GM19025 (cell line): ENCODE measurements around the gene ZDHHC11.
"Not testable (repeated sequence)": the region's sequence is repeated elsewhere in the genome, so short reads cannot be mapped to it uniquely, and the experiment has no call there.

Source experiments
- ATAC-seq: cut with Tn5 transposase; IDR thresholded peaks from one replicate; pipeline ENCODE4 v1.9.1; 2021; ENCODE audit warnings: mild to moderate bottlenecking, low read depth, moderate library complexity; ENCODE audit not compliant: unreplicated experiment

Gene ZDHHC11

GRCh38 chr5:880816-881550, 30.2 kb upstream of the ZDHHC11 start:
- no peak for ATAC-seq

- ATAC-seq, result not testable (repeated sequence)
Observed at GRCh38 chr5:878677-879076, 27.9 kb upstream of the ZDHHC11 start.

- no peak for ATAC-seq
Observed at GRCh38 chr5:878125-878524, 27.3 kb upstream of the ZDHHC11 start.

GRCh38 chr5:876398-877365, 25.9 kb upstream of the ZDHHC11 start:
- no peak for ATAC-seq

GRCh38 chr5:875931-876330, 25.1 kb upstream of the ZDHHC11 start:
- no peak for ATAC-seq

- ATAC-seq, result no peak
Observed at GRCh38 chr5:873328-873727, 22.5 kb upstream of the ZDHHC11 start.

GRCh38 chr5:872301-872700, 21.5 kb upstream of the ZDHHC11 start:
- no peak for ATAC-seq

GRCh38 chr5:871596-872298, 21.0 kb upstream of the ZDHHC11 start:
- no peak for ATAC-seq

- ATAC-seq, result no peak
Observed at GRCh38 chr5:870956-871355, 20.2 kb upstream of the ZDHHC11 start.

GRCh38 chr5:868428-869135, 17.8 kb upstream of the ZDHHC11 start:
- ATAC-seq, result no peak

GRCh38 chr5:867300-867870, 16.6 kb upstream of the ZDHHC11 start:
- no peak for ATAC-seq

- no peak for ATAC-seq
Observed at GRCh38 chr5:865771-866170, 15.0 kb upstream of the ZDHHC11 start.

- ATAC-seq, result no peak
Observed at GRCh38 chr5:865168-865521, 14.4 kb upstream of the ZDHHC11 start.

GRCh38 chr5:864492-865167, 13.8 kb upstream of the ZDHHC11 start:
- ATAC-seq, result no peak

- no peak for ATAC-seq
Observed at GRCh38 chr5:863244-863805, 12.5 kb upstream of the ZDHHC11 start.

GRCh38 chr5:862367-863243, 11.8 kb upstream of the ZDHHC11 start:
- no peak for ATAC-seq

GRCh38 chr5:861442-862366, 10.9 kb upstream of the ZDHHC11 start:
- no peak for ATAC-seq
